Transverse colon (tissue), 4 donors: ENCODE results near the gene PRKCA. TPM values are rescaled to one million over a fixed set of nuclear protein-coding genes. Genes with fewer than 3 reads are reported as not detected.

Experiments
- DNase-seq: peaks from one replicate; pipeline ENCODE4 v3.0.0-alpha.2; 2019
- H3K27ac ChIP-seq, 4 donors: fragments of 200-600 bp; sonication (generic); 2 replicates each; pipeline ENCODE4 v1.5.1; 2016 to 2018; ENCODE audit warnings: inconsistent platforms in 4 of 4
- H3K27me3 ChIP-seq: fragments of 200-600 bp; sonication (generic); 2 replicates; pipeline ENCODE4 v1.5.1; 2017; ENCODE audit warnings: inconsistent platforms
- H3K36me3 ChIP-seq, 4 donors: fragments of 200-600 bp; sonication (generic); 2 replicates each; pipeline ENCODE4 v1.5.1; 2017 to 2019; ENCODE audit warnings: inconsistent platforms in 4 of 4
- H3K4me1 ChIP-seq, 4 donors: fragments of 200-600 bp; sonication (generic); 2 replicates each; pipeline ENCODE4 v1.5.1; 2017 to 2020; ENCODE audit warnings: inconsistent platforms in 4 of 4
- H3K4me3 ChIP-seq, 4 donors: fragments of 200-600 bp; sonication (generic); 1 replicate in 1 of 4; 2 replicates in 3 of 4; pipeline versions ENCODE4 v1.5.1 to v1.6.1; 2017 to 2019; ENCODE audit warnings: inconsistent platforms in 4 of 4
- H3K9me3 ChIP-seq, 2 donors: fragments of 200-600 bp; sonication (generic); 2 replicates each; pipeline ENCODE4 v1.5.1; 2017 to 2019; ENCODE audit warnings: inconsistent platforms in 2 of 2
- CTCF ChIP-seq, 5 experiments: fragments of 200-600 bp in 3 of 5; fragments of 450-650 bp in 2 of 5; sonication (generic) in 3 of 5; IDR thresholded peaks; 1 replicate in 2 of 5; 2 replicates in 3 of 5; pipeline ENCODE4 v1.5.1; 2016 to 2017; ENCODE audit warnings: antibody characterized with exemption in 5 of 5, inconsistent platforms in 3 of 5, mild to moderate bottlenecking in 2 of 5, moderate library complexity in 1 of 5
- EP300 ChIP-seq: sonication (generic); formaldehyde crosslinking; IDR thresholded peaks from one replicate; pipeline ENCODE4 v1.6.1; 2017; ENCODE audit warnings: antibody characterized with exemption, low read depth
- POLR2A ChIP-seq: fragments of 450-650 bp; IDR thresholded peaks from one replicate; pipeline ENCODE4 v1.6.1; 2016; ENCODE audit warnings: antibody characterized with exemption, mild to moderate bottlenecking, moderate library complexity
- POLR2AphosphoS5 ChIP-seq, 3 donors: sonication (generic); formaldehyde crosslinking; IDR thresholded peaks; one replicate each; pipeline ENCODE4 v1.6.1; 2016; ENCODE audit warnings: antibody characterized with exemption in 3 of 3
- WGBS, 2 donors: methylation state at CpG; one replicate each; pipeline ENCODE4 v1.1.5; 2018; ENCODE audit warnings: low coverage in 1 of 2; 5-methylcytosine and 5-hydroxymethylcytosine counted together
- in situ Hi-C, 4 donors: fragments of 200-750 bp; cut with MboI; loops; one replicate each; pipeline versions ENCODE4 v1.15.0 to v1.15.1; 2017; ENCODE audit warnings: low sequenced_read_pairs in 3 of 4, low pct_ligation_motif_present in 1 of 4, low pct_unique_long_range_greater_than_20kb in 1 of 4
- intact Hi-C: fragments of 100-400 bp; cut with DNase I; formaldehyde crosslinking; loops from one replicate; pipeline ENCODE4 v1.15.1; 2023; ENCODE audit warnings: low total_unique reads
- total RNA-seq, 4 donors: library from RNA; depleted of rRNA; stranded (reverse); fragments of >200 nt; gene quantifications; one replicate each; pipeline ENCODE4 v1.1.0, GENCODE V29; 2016

The PRKCA gene
- total RNA-seq, 4 donors from 2014 or later, result 16.1 to 49.7 (median 31.7) TPM

GRCh38 chr17:66837885-66838665 lies 535.7 kb downstream of the PRKCA start:
- DNase-seq, result no peak
- in situ Hi-C loops, result no loop called here
- Histone ChIP-seq H3K4me3 (no peak overlapping the region), H3K36me3 (no peaks in the 10 kb centered on the region), H3K27me3 (peaks cover 50% of the 10 kb centered on the region), H3K27ac (no peak overlapping the region), H3K9me3 (no peaks in the 10 kb centered on the region), H3K4me1 (no peaks in the 10 kb centered on the region)
- intact Hi-C loops, result no loop called here
- TF ChIP-seq POLR2A (no peak), POLR2AphosphoS5 (IDR thresholded peaks at IDR 0.05) (no peak)
- 67 to 77% methylated on average over 4 to 11 of the region's 11 CpGs for WGBS, 2 donors

GRCh38 chr17:66839616-66840015 lies 537.2 kb downstream of the PRKCA start:
- no peak for DNase-seq
- 77% methylated on average over 9 of the region's 9 CpGs; no CpG with 5 or more reads in 1 of the 2 donors for WGBS, 2 donors
- Histone ChIP-seq H3K4me3 (no peak overlapping the region), H3K36me3 (no peaks in the 10 kb centered on the region), H3K9me3 (no peaks in the 10 kb centered on the region), H3K27ac (no peak overlapping the region), H3K27me3 (peaks cover 34% of the 10 kb centered on the region), H3K4me1 (no peaks in the 10 kb centered on the region)
- TF ChIP-seq POLR2A, result no peak
- no peak for TF ChIP-seq CTCF (IDR thresholded peaks at IDR 0.05)
- TF ChIP-seq POLR2AphosphoS5 (IDR thresholded peaks at IDR 0.05), result no peak
- TF ChIP-seq EP300, result no peak
- in situ Hi-C loops, result no loop called here
- intact Hi-C loops, result no loop called here

- H3K4me1 ChIP-seq, result no peaks in the 10 kb centered on the region
- H3K27ac ChIP-seq, result no peak overlapping the region
- intact Hi-C loops (no loop called here), in situ Hi-C loops (no loop called here)
- H3K27me3 ChIP-seq, result peaks cover 30% of the 10 kb centered on the region
- no peak for DNase-seq
- H3K36me3 ChIP-seq, result no peaks in the 10 kb centered on the region
- H3K4me3 ChIP-seq, result no peak overlapping the region
- WGBS, 2 donors, result 67 to 73% methylated on average over 6 to 10 of the region's 10 CpGs
- no peaks in the 10 kb centered on the region for H3K9me3 ChIP-seq
- TF ChIP-seq CTCF (IDR thresholded peaks at IDR 0.05), result no peak
- no peak for TF ChIP-seq POLR2AphosphoS5 (IDR thresholded peaks at IDR 0.05)
- no peak for TF ChIP-seq EP300
- TF ChIP-seq POLR2A, result no peak
Observed at GRCh38 chr17:66840061-66840460, 537.6 kb downstream of the PRKCA start.

- Histone ChIP-seq H3K9me3 (no peaks in the 10 kb centered on the region), H3K27me3 (peaks cover 17% of the 10 kb centered on the region), H3K27ac (no peak overlapping the region), H3K4me1 (no peaks in the 10 kb centered on the region), H3K36me3 (no peaks in the 10 kb centered on the region), H3K4me3 (no peak overlapping the region)
- 47 to 100% methylated on average over 1 to 4 of the region's 4 CpGs for WGBS, 2 donors
- in situ Hi-C loops (no loop called here), intact Hi-C loops (no loop called here)
- no peak for TF ChIP-seq POLR2A
- no peak for TF ChIP-seq CTCF (IDR thresholded peaks at IDR 0.05)
- TF ChIP-seq POLR2AphosphoS5 (IDR thresholded peaks at IDR 0.05), result no peak
- TF ChIP-seq EP300, result no peak
- DNase-seq, result no peak
Observed at GRCh38 chr17:66841328-66841727, 538.9 kb downstream of the PRKCA start.
